Measurements from ENCODE around the gene HDAC5.

GRCh38 chr17:44053125-44053872 is 70.1 kb downstream of the HDAC5 start:
- TF ChIP-seq CTCF (IDR thresholded peaks at IDR 0.05) (no peak), POLR2AphosphoS5 (IDR thresholded peaks at IDR 0.05) (no peak), POLR2A (IDR thresholded peaks at IDR 0.05) (no peak)

Measured in prostate gland (tissue), 2 donors.